GM19025 (cell line): ENCODE results near the gene NPM1.
"Not testable (repeated sequence)": the region's sequence is repeated elsewhere in the genome, so short reads cannot be mapped to it uniquely, and the experiment has no call there.

Experiments
- ATAC-seq: cut with Tn5 transposase; IDR thresholded peaks from one replicate; pipeline ENCODE4 v1.9.1; 2021; ENCODE audit warnings: mild to moderate bottlenecking, low read depth, moderate library complexity; ENCODE audit not compliant: unreplicated experiment

NPM1 gene

DNA sequence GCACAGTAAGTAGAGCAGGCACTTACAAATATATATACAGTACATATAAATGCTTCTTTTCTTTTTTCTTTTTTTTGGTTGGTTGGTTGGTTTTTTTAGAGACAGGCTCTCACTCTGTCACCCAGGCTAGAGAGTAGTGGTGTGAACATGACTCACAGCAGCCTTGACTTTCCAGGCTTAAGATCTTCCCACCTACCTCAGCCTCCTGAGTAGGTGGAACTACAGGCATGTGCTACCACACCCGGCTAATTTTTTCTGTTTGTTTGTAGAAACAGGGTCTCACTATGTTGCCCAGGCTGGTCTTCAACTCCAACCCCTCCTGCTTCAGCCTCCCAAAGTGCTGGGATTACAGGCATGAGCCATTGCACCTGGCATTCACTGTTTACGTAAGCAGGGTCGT lies 2.6 kb upstream of the NPM1 start:
- not testable (repeated sequence) for ATAC-seq

DNA sequence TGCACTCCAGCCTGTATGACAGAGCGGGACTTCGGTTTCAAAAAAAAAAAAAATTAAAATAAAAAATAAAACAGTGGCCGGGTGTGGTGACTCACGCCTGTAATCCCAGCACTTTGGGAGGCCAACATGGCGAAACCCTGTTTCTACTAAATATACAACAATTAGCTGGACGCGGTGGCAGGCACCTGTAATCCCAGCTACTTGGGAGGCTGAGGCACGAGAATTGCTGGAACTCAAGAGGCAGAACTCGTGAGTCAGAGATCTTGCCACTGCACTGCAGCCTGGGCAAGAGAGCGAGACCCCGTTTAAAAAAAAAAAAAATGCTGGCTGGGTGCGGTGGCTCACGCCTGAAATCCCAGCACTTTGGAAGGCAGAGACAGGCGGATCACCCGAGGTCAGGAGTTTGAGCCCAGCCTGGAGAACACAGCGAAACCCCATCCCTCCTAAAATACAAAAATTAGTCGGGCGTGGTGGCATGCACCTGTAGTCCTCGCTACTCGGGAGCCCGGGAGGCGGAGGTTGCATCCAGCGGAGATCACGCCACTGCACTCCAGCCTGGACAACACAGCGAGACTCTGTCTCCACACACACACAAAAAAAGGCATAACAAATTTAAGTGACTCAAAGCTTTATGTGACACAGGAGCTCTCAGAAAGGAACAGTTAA lies 1.5 kb upstream of the NPM1 start:
- no peak for ATAC-seq

DNA sequence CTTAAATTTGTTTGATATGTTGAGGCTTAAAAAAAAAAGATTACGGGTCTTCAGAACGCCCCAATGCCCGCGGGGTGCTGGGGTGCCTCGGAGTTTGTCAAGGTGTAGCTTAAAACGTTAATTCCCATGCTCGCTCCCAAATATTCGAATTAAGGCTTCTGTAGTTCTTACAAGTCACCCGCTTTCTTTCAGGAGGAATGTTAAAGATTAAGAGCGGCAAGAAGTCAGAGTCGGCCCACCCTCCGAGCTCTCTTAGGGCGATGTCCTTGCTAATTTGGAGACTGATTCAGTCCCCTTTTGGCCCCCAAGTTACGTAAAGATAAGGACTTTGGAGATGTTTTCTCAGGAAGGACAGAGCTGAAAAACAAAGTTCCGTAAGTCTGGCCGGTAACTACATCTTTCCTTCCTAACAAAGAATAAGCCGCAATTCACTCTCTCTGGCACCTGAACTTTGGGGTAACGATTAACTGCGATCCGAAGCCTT lies 746 bp upstream of the NPM1 start:
- no peak for ATAC-seq

DNA sequence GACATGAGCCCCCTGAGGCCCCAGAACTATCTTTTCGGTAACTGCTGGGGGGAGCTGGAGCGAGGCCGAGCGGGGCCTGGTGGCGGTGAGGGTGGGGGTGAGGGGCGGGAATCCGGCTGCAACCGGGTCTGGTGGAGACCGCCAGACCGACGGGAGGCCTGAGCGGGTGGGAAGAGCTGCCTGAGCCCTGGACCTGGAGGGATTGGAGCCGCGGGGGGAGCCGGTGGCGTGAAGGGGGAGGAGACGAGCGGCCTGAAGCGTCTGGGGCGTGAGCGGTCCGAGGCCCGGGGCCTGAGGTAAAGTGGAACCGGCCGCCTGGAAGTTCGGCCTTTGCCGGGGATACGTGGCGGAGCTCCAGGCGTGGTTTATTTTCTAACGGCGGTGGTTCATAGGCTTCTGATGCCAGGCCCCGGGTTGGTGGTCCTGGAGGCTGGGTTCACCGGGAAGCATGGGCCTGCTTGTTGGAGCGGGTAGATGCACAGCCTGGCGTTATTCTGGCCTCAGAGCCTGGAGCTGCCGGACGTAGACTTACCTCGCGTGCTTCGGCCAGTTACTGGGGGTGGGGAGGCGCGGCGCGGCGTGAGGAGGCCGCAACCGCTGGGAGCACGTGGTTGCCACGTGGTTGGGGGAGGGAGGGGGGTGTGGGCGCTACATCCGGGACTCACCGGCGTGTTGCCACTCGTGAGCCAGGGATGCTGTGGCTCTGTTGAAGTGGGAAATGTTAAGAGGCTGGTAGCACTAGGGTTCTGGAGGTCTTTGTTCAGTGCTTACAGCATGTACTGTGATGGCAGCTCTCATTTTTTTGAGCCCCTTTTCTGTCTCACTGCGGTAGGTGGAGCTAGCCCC lies 544 bp downstream of the NPM1 start:
- ATAC-seq: peak; percentile 25

DNA sequence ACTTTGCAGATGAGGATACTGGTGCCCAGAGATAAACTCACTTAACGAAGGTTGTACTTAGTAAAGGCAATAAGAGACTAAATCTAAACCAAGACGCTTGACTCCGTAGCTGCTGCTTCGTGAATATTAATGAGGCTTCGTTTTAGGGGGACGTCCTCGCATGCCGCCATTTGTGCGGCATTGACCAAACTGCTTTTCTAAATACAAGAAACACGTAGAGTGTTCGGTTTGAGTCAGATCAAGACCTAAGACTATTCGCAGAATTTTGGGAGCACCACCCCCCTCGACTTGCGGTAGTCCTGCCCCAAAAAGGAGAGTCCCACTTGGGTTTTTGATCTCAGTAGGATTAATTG lies 1.1 kb downstream of the NPM1 start:
- ATAC-seq: no peak

DNA sequence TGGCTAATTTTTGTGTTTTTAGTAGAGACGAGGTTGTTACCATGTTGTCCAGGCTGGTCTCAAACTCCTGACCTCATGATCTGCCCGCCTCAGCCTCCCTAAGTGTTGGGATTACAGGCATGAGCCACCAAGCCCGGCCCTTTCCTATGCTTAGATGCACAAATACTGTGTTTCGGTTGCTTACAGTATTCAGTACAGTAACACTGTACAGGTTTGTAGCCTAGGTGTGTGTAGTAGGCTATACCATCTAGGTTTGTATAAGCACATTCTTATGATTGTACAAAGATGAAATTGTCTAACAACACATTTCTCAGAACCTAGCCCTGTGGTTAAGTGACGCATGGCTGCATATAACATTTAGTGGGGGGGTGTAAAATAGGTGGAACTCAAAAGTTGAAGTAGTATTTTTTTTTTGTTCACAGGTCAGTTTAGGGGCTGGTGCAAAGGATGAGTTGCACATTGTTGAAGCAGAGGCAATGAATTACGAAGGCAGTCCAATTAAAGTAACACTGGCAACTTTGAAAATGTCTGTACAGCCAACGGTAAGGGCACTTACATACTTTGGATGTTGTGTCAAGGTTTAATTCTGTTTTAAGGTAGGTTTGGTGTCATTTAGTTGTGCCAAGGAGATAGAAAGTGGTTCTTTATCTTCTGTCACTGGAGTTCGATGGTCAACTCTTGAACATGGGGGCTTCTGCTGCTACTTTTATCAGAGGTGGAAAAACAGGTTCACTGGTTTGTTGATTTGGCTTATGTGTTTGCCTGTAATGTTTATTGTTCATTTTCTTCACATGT lies 3.4 kb downstream of the NPM1 start:
- no peak for ATAC-seq

DNA sequence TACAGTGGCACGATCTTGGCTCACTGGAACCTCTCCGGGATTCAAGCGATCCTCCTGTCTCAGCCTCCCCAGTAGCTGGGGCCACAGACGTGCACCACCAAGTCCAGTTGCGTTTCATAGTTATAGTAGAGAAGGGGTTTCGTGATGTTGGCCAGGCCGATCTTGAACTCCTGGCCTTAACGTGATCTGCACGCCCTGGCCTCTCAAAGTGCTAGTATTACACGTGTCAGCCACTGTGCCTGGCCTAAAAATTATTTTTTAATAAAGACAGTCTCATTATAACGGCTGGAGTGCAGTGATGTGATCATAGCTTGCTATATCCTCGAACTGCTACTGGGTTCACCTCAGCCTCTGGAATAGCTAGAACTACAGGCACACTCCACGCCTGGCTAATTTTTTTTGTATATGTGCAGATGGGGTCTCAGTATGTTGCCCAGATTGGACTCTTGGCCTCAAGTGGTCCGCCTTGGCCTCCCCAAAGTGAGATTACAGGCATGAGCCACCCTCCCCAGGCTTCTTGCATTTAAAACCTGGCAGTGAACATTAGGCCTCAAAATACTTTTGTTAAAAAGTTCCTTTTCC lies 4.4 kb downstream of the NPM1 start:
- no peak for ATAC-seq

DNA sequence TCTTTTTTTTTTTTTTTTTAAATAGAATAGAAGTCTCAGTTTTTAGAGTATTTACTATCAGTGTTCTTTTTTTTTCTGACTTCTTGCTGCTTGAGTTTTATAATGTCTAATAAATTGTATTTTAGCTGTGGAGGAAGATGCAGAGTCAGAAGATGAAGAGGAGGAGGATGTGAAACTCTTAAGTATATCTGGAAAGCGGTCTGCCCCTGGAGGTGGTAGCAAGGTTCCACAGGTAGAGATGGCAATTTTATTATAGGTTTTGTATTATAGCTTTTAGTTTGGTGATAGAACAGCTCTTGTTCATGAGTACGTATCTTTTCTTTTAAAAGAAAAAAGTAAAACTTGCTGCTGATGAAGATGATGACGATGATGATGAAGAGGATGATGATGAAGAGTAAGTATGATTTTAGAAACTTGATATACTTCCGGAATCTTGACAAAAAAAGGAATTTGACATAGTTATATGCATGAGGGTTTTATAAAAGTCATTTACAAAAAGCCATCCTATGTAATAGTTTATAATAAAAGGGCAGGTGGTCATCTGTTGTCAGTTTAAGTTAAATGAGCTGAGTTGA lies 5.0 kb downstream of the NPM1 start:
- no peak for ATAC-seq

DNA sequence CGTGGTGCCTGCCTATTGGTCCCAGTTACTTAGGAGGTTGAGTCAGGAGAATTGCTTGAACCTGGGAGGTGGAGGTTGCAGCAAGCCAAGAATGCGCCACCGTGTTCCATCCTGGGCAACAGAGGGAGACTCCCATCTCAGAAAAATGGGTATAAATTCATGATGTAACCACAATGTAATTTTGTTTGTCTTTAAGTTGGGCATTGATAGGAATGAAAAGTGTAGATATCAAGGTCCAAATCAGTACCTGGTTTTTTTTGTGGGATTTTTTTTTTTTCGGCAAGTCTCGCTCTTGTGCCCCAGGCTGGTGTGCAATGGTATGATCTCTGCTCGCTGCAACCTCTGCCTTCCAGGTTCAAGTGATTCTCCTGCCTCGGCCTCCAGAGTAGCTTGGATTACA lies 7.4 kb downstream of the NPM1 start:
- no peak for ATAC-seq

DNA sequence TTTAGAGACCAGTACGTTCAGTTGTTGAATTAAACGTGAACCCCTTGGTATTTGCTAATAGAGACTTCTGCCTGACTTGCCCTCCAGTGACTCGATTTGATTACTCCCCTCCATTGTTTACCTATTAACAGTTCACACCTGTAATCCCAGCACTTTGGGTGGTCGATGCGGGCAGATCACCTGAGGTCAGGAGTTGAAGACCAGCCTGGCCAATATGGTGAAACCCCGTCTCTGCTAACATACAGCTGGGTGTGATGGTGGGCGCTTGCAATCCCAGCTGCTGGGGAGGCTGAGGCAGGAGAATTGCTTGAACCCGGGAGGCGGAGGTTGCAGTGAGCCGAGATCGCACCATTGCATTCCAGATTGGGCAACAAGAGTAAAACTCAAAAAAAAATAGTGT lies 8.9 kb downstream of the NPM1 start:
- not testable (repeated sequence) for ATAC-seq

DNA sequence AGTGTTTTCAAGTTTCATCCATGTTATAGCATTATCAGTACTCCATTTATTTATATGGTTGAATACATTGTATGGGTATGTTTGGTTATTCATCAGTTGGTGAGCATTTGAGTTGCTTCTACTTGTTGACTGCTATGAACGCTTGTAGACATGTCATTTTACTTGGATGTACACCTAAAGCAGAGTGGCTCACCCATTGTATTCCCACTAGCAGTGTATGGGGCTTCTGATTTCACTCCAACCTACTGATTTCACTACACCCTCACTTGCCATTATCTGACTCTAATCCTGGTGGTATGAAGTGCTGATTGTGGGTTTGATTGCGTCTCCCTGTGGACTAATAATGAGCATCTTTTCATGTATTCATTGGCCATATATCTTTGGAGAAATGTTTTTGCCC lies 9.5 kb downstream of the NPM1 start:
- no peak for ATAC-seq

DNA sequence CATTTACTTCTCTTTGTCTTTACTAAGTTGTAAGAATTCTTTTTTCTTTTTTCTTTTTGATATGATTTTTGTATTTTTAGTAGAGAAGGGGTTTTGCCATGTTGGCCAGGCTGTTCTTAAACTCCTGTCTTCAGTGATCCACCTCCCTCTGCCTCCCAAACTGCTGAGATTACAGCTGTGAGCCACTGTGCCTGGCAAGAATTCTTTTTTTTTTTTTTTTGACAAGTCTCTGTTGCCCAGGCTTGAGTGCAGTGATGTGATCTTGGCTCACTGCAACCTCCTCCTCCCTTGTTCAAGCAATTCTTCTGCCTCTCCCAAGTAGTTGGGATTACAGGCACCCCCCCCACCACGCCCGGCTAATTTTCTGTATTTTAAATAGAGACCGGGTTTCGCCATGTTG lies 9.9 kb downstream of the NPM1 start:
- ATAC-seq: no peak

DNA sequence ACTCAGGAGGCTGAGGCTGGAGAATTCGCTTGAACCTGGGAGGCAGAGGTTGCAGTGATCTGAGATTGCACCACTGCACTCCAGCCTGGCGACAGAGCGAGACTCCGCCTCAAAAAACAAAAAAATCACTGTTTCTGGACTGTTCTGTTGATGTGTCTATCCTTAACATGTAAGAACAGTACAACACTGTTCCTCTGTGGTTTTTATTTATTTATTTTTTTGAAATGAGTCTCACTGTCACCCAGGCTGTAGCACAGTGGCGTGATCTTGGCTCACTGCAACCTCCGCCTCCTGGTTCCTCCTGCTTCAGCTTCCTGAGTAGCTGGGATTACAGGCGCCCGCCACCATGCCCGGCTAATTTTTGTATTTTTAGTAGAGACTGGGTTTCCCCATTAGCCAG lies 11.0 kb downstream of the NPM1 start:
- not testable (repeated sequence) for ATAC-seq

DNA sequence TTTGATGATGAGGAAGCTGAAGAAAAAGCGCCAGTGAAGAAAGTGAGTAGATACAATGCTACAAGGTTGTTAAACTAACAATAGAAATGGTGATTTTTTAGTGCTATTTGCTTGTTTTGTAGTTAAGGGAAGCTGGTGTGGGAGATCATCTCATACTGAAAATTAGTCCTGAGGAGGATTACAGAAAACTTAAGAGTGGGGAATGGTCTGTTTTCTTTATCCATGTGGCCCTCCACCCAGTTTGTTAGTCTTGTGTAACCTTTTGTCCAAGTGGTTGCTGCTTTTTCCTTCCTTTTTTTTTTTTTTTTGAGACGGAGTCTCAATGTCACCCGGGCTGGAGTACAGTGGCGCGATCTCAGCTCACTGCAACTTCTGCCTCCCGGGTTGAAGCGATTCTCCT lies 12.5 kb downstream of the NPM1 start:
- no peak for ATAC-seq

DNA sequence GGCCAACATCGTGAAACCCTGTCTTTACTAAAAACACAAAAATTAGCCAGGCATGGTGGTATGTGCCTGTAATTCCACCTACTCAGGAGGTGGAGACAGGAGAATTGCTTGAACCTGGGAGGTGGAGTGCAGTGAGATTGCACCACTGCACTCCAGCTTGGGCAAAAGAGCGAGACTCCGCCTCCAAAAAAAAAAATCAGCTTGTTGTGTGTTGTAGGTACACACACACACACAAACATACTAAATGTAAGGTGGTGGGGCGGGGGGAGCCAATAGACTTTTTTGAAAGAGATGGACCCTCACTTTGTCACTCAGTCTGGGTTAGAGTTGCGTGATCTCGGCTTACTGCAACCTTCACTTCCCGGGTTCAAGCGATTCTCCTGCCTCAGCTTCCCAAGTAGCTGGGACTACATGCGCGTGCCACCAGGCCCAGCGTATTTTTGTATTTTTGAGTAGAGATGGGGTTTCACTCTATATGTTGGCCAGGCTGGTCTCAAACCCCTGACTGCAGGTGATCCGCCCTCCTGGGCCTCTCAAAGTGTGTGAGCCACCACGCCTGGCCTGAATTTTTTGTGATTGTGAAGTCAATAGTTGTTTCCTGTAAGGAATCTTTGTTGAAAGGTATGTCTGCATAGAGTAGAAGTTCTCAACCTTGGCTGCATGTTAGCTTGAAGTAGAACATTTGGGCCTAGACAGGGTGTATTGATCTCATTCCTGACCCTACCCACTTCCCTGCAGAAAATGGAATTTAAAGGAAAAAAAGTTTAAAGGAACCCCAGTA lies 13.7 kb downstream of the NPM1 start:
- ATAC-seq: no peak

DNA sequence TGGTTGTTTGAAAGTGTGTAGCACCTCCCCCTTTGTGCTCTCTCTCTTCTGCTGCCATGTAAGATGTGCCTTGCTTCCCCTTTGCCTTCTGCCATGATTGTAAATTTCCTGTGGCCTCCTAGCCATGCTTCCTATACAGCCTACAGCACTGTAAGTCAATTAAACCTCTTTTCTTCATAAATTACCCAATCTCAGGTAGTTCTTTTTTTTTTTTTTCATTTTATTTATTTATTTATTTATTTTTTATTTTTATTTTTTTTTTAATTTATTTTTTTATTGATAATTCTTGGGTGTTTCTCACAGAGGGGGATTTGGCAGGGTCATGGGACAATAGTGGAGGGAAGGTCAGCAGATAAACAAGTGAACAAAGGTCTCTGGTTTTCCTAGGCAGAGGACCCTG lies 15.1 kb downstream of the NPM1 start:
- ATAC-seq: not testable (repeated sequence)

DNA sequence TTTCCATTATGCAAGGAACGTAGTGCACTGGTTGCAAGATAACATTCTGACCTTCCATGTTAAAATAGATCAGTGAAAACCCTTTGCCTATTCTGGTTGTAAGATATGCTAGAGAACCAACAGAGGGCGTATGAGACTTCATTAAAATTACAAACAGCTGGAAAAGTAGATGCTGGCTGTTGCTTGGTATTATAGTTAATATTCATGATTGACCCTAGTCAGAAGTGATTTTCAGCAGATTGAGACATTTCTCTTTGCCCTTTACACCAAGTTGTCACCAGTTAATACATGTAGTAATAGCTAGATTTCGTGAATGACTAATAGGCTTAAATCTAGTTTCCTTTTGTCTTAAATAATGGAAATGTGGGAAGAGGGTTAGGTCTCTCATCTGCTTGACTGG lies 18.0 kb downstream of the NPM1 start:
- ATAC-seq: no peak

DNA sequence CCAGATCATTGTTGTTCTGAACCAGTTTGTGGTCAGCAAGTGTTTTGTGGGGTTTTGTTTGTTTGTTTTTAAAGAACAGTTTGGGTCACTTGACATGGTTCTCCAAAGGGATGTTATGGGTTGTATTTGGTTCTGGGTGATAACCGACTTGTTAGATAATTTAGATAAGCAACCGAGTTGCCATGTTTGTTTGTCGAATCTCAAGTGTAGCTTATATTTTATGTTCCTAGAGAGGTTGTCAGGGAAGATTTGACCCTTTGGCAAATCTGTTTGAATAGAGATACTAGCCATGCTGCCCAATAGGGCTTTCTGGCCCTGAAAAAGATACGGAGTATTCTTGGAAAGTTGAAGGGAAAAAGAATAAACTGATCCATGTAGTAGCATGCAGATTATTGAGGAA lies 19.6 kb downstream of the NPM1 start:
- ATAC-seq: no peak

DNA sequence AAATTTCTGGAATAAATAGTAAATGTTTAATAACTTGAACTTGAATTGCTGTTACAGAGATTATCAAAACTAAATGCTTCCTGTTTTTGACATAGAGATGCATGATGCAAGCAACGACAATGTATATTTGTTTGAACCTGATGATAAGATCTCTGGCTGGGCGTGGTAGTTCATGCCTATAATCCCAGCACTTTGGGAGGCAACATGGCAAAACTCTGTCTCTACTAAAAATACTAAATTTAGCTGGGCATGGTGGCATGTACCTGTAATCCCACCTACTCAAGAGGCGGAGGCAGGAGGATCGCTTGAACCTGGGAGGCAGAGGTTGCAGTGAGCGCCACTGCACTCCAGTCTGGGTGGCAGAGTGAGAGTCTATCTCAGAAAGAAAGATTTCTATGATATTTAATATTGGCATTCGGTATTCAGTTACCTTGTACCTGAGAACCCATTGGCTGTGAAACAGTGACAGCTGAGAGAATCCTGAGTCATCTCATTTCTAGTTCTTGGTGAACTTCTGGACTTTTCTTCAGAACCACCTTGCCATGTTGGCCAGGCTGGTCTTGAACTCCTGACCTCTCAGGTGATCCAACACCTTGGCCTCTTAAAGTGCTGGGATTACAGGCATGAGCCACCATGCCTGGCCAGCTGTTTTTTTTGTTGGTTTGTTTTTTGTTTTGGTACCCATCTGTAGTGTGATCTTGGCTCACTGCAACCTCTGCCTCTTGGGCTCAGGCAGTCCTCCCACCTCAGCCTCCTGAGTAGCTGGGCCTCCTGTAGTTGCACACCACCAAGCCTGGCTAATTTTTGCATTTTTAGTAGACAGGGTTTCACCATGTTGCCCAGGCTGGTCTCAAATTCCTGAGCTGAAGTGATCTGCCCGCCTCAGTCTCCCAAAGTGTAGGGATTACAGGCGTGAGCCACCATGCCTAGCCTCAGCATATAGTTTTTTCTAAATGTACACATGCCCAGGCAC lies 21.8 kb downstream of the NPM1 start:
- no peak for ATAC-seq
